Keratinocyte (primary cell): Measurements from ENCODE around the gene NLRP1. TPM values are rescaled to one million over a fixed set of nuclear protein-coding genes. Genes with fewer than 3 reads are reported as not detected.

ENCODE experiments used
- DNase-seq: peaks from one replicate; pipeline ENCODE4 v3.0.0-alpha.2; 2011; ENCODE audit warnings: low read depth, missing footprints, low spot score
- FAIRE-seq: peaks from 2 replicates; lab custom pipeline; 2011; peaks lifted over from hg19 to GRCh38; lab: Jason Lieb, UNC
- H2AFZ ChIP-seq: 2 replicates; pipeline ENCODE4 v1.6.0; 2012; ENCODE audit warnings: low read length, control low read depth, inconsistent platforms; ENCODE audit not compliant: control insufficient read depth
- H3K27ac ChIP-seq: 2 replicates; pipeline ENCODE4 v1.5.1; 2011; ENCODE audit warnings: low read length; ENCODE audit not compliant: control insufficient read depth, insufficient read depth
- H3K27me3 ChIP-seq: 3 replicates; pipeline ENCODE4 v1.6.0; 2011; ENCODE audit warnings: low read length; ENCODE audit not compliant: control insufficient read depth, insufficient read depth; ENCODE audit errors: extremely low read depth
- H3K36me3 ChIP-seq, 2 experiments: 2 replicates in 1 of 2; 3 replicates in 1 of 2; pipeline ENCODE4 v1.5.1; 2011; ENCODE audit warnings: low read length in 2 of 2, mild to moderate bottlenecking in 1 of 2; ENCODE audit not compliant: control insufficient read depth in 2 of 2, insufficient read depth in 2 of 2; ENCODE audit errors: extremely low read depth in 1 of 2
- H3K4me1 ChIP-seq: 3 replicates; pipeline ENCODE4 v1.5.1; 2011; ENCODE audit warnings: low read length; ENCODE audit not compliant: control insufficient read depth, insufficient read depth; ENCODE audit errors: extremely low read depth
- H3K4me2 ChIP-seq: 3 replicates; pipeline ENCODE4 v1.6.0; 2011; ENCODE audit warnings: low read depth, low read length; ENCODE audit not compliant: control insufficient read depth, insufficient read depth; ENCODE audit errors: extremely low read depth
- H3K4me3 ChIP-seq, 3 experiments: fragments of 200-600 bp in 1 of 3; sonication (generic) in 1 of 3; 2 replicates in 2 of 3; 3 replicates in 1 of 3; pipeline ENCODE4 v1.5.1; 2011 to 2016; ENCODE audit warnings: low read length in 3 of 3, mild to moderate bottlenecking in 3 of 3, control low read depth in 2 of 3, inconsistent platforms in 1 of 3, low read depth in 1 of 3, mixed read lengths in 1 of 3, mixed run types in 1 of 3, moderate library complexity in 1 of 3; ENCODE audit not compliant: control insufficient read depth in 2 of 3, insufficient read depth in 2 of 3; ENCODE audit errors: extremely low read depth in 1 of 3
- H3K79me2 ChIP-seq: 2 replicates; pipeline ENCODE4 v1.6.0; 2012; ENCODE audit warnings: low read length; ENCODE audit not compliant: control insufficient read depth, insufficient read depth
- H3K9ac ChIP-seq: 3 replicates; pipeline ENCODE4 v1.6.0; 2011; ENCODE audit warnings: low read length; ENCODE audit not compliant: control insufficient read depth, insufficient read depth; ENCODE audit errors: extremely low read depth
- H3K9me1 ChIP-seq: 3 replicates; pipeline ENCODE4 v1.6.0; 2011; ENCODE audit warnings: low read length; ENCODE audit not compliant: control insufficient read depth, insufficient read depth; ENCODE audit errors: extremely low read depth
- H3K9me3 ChIP-seq: 2 replicates; pipeline ENCODE4 v1.5.1; 2012; ENCODE audit warnings: low read depth, low read length; ENCODE audit not compliant: control insufficient read depth
- H4K20me1 ChIP-seq: 3 replicates; pipeline ENCODE4 v1.6.0; 2011; ENCODE audit warnings: low read length; ENCODE audit not compliant: control insufficient read depth, insufficient read depth; ENCODE audit errors: extremely low read depth
- EZH2 ChIP-seq: IDR thresholded peaks from one replicate; pipeline ENCODE4 v1.6.1; 2012; ENCODE audit warnings: inconsistent platforms, mild to moderate bottlenecking, low read length, moderate library complexity
- dilution Hi-C: fragments of 300-500 bp; cut with MboI; formaldehyde crosslinking; loops from one replicate; pipeline ENCODE4 v1.7.0; 2020; ENCODE audit warnings: low sequenced_read_pairs; ENCODE audit not compliant: extremely low pct_ligation_motif_present
- polyA plus RNA-seq, 5 experiments: library from polyadenylated mRNA; depleted of rRNA in 3 of 5; stranded (reverse) in 3 of 5; stranded (forward) in 1 of 5; unstranded in 1 of 5; fragments of >200 nt; gene quantifications; 1 replicate in 1 of 5; 2 replicates in 3 of 5; 3 replicates in 1 of 5; pipeline versions ENCODE4 v1.2.1 to v1.2.3, GENCODE V29; 2011 to 2012; ENCODE audit warnings: missing spikeins in 2 of 5, low read depth in 1 of 5, low replicate concordance in 1 of 5
- TF ChIP-seq, protein P1 (sequence below), 3 experiments: IDR thresholded peaks in 1 of 3; conservative IDR thresholded peaks in 1 of 3; optimal IDR thresholded peaks in 1 of 3; 2 replicates in 2 of 3; 3 replicates in 1 of 3; pipeline versions ENCODE3 to v1.5.1; 2011; ENCODE audit warnings: low read length in 3 of 3, mild to moderate bottlenecking in 3 of 3, moderate library complexity in 2 of 3, control low read depth in 1 of 3, inconsistent platforms in 1 of 3; ENCODE audit not compliant: insufficient read depth in 2 of 3; ENCODE audit errors: extremely low read depth in 1 of 3

Gene NLRP1
- polyA plus RNA-seq, 1 donor (not counting 4 experiments of a cell fraction or from before 2014, with no cell fraction given), result 20.1 TPM

GRCh38 chr17:5481451-5481850 lies 102.9 kb downstream of the NLRP1 start:
- Histone ChIP-seq H4K20me1 (no peaks in the 10 kb centered on the region), H3K9me1 (no peaks in the 10 kb centered on the region), H3K27ac (no peak overlapping the region), H3K36me3 (peaks cover 16 to 43% of the 10 kb centered on the region in 2 experiments), H3K4me2 (no peak overlapping the region), H3K27me3 (no peaks in the 10 kb centered on the region), H3K9me3 (no peaks in the 10 kb centered on the region), H3K4me1 (peaks cover 8% of the 10 kb centered on the region), H3K4me3 (no peak overlapping the region), H3K79me2 (peaks cover 42% of the 10 kb centered on the region), H3K9ac (no peak overlapping the region), H2AFZ (no peak overlapping the region)
- FAIRE-seq, result no peak
- dilution Hi-C loops, result no loop called here
- no peak for DNase-seq
- TF ChIP-seq EZH2, result no peak
- TF ChIP-seq, protein P1, sequence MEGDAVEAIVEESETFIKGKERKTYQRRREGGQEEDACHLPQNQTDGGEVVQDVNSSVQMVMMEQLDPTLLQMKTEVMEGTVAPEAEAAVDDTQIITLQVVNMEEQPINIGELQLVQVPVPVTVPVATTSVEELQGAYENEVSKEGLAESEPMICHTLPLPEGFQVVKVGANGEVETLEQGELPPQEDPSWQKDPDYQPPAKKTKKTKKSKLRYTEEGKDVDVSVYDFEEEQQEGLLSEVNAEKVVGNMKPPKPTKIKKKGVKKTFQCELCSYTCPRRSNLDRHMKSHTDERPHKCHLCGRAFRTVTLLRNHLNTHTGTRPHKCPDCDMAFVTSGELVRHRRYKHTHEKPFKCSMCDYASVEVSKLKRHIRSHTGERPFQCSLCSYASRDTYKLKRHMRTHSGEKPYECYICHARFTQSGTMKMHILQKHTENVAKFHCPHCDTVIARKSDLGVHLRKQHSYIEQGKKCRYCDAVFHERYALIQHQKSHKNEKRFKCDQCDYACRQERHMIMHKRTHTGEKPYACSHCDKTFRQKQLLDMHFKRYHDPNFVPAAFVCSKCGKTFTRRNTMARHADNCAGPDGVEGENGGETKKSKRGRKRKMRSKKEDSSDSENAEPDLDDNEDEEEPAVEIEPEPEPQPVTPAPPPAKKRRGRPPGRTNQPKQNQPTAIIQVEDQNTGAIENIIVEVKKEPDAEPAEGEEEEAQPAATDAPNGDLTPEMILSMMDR (optimal IDR thresholded peaks at IDR 0.05 in 1 of 3, IDR thresholded peaks at IDR 0.05 in 1 of 3, conservative IDR thresholded peaks at IDR 0.05 in 1 of 3; ENCODE audit: extremely low read depth in 1 of 3, insufficient read depth in 2 of 3, low read length in 3 of 3), result no peak

- dilution Hi-C loops, result no loop called here
- peaks cover 42% of the 10 kb centered on the region for H3K79me2 ChIP-seq
- H3K27me3 ChIP-seq, result no peaks in the 10 kb centered on the region
- FAIRE-seq, result no peak
- no peak overlapping the region for H2AFZ ChIP-seq
- H3K4me2 ChIP-seq, result no peak overlapping the region
- no peak overlapping the region for H3K9ac ChIP-seq
- H3K27ac ChIP-seq, result no peak overlapping the region
- TF ChIP-seq, protein P1 (optimal IDR thresholded peaks at IDR 0.05 in 1 of 3, IDR thresholded peaks at IDR 0.05 in 1 of 3, conservative IDR thresholded peaks at IDR 0.05 in 1 of 3; ENCODE audit: extremely low read depth in 1 of 3, insufficient read depth in 2 of 3, low read length in 3 of 3), result no peak
- no peak for TF ChIP-seq EZH2
- H3K9me3 ChIP-seq, result no peaks in the 10 kb centered on the region
- H3K4me3 ChIP-seq, result no peak overlapping the region
- no peaks in the 10 kb centered on the region for H3K9me1 ChIP-seq
- H4K20me1 ChIP-seq, result no peaks in the 10 kb centered on the region
- H3K4me1 ChIP-seq, result peaks cover 8% of the 10 kb centered on the region
- H3K36me3 ChIP-seq, result peaks cover 16 to 43% of the 10 kb centered on the region in 2 experiments
- no peak for DNase-seq
Observed at GRCh38 chr17:5480962-5481361, 103.3 kb downstream of the NLRP1 start.
